K562 (cell line): ENCODE results near the gene VKORC1. TPM values are rescaled to one million over a fixed set of nuclear protein-coding genes. Genes with fewer than 3 reads are reported as not detected.

Experiments used
- ATAC-seq: fragments of 200-7000 bp; cut with Tn5 transposase; 3 replicates; pipeline ENCODE4 v1.9.1; 2020; ENCODE audit warnings: moderate library complexity
- BruUV-seq: library from RNA; stranded (reverse); fragments of 400-500 nt; replicated peaks from 2 replicates; lab custom pipeline; 2021; lab: Mats Ljungman, UMichigan
- CTCF ChIA-PET: fragments of 300-600 bp; formaldehyde crosslinking; extraction: SDS; loops from one replicate; lab custom pipeline; 2021; ENCODE audit warnings: low intra/inter-chr PET ratio; lab: Yijun Ruan, JAX
- POLR2A ChIA-PET: fragments of 300-600, 350-650 bp; sonication (Branson Sonifier 250); formaldehyde crosslinking; extraction: SDS; loops from one replicate; lab custom pipeline; 2021; ENCODE audit warnings: antibody characterized with exemption, inconsistent platforms; lab: Yijun Ruan, JAX
- DNase-seq, 4 experiments: peaks; one replicate each; pipeline versions ENCODE4 v3.0.0 to v3.0.0-alpha.2; 2011 to 2018; ENCODE audit warnings: low spot score in 3 of 4, mixed read lengths in 3 of 4; ENCODE audit errors: extremely low read depth in 1 of 4
- FAIRE-seq: peaks from 2 replicates; lab custom pipeline; 2011; peaks lifted over from hg19 to GRCh38; lab: Jason Lieb, UNC
- H2AFZ ChIP-seq: 2 replicates; pipeline ENCODE4 v1.6.0; 2011; ENCODE audit warnings: low read depth, low read length, control low read depth, inconsistent platforms
- H3K27ac ChIP-seq: fragments of 200-600 bp; 3 replicates; pipeline ENCODE4 v1.8.0; 2011; ENCODE audit warnings: low read depth, mild to moderate bottlenecking, control low read depth, inconsistent platforms, low read length, moderate library complexity, mixed read lengths; ENCODE audit errors: extremely low read depth
- H3K27me3 ChIP-seq, 2 experiments: fragments of 300-600 bp in 1 of 2; 2 replicates in 1 of 2; 3 replicates in 1 of 2; pipeline versions ENCODE4 v1.6.0 to v1.8.0; 2011; ENCODE audit warnings: inconsistent platforms in 2 of 2, low read length in 2 of 2, mild to moderate bottlenecking in 1 of 2, mixed read lengths in 1 of 2, moderate library complexity in 1 of 2; ENCODE audit not compliant: control insufficient read depth in 2 of 2, insufficient read depth in 2 of 2
- H3K36me3 ChIP-seq: fragments of 300-600 bp; 3 replicates; pipeline ENCODE4 v1.8.0; 2011; ENCODE audit warnings: mild to moderate bottlenecking, low read length, inconsistent platforms; ENCODE audit not compliant: control insufficient read depth, insufficient read depth
- H3K4me1 ChIP-seq, 2 experiments: fragments of 200-600 bp in 1 of 2; replicated peaks in 1 of 2; 2 replicates in 1 of 2; 3 replicates in 1 of 2; pipeline versions ENCODE4 v1.5.1 to v1.8.0; 2011; ENCODE audit warnings: inconsistent platforms in 2 of 2, low read length in 2 of 2, mild to moderate bottlenecking in 1 of 2, mixed read lengths in 1 of 2, moderate library complexity in 1 of 2; ENCODE audit not compliant: control insufficient read depth in 2 of 2, insufficient read depth in 2 of 2
- H3K4me2 ChIP-seq: 2 replicates; pipeline ENCODE4 v1.6.1; 2011; ENCODE audit warnings: low read length, control low read depth, inconsistent platforms, mixed read lengths; ENCODE audit not compliant: insufficient read depth
- H3K4me3 ChIP-seq: fragments of 200-600 bp; sonication (generic), shearing (Covaris generic); 2 replicates; pipeline ENCODE4 v1.5.1; 2016; ENCODE audit warnings: control low read depth, inconsistent platforms
- H3K79me2 ChIP-seq: fragments of 200-600 bp; 3 replicates; pipeline ENCODE4 v1.8.0; 2011; ENCODE audit warnings: low read length, inconsistent platforms; ENCODE audit not compliant: control insufficient read depth, insufficient read depth
- H3K9ac ChIP-seq, 2 experiments: 2 replicates each; pipeline versions ENCODE4 v1.6.0 to v1.6.1; 2011; ENCODE audit warnings: low read depth in 2 of 2, low read length in 2 of 2, control low read depth in 1 of 2, inconsistent platforms in 1 of 2, mild to moderate bottlenecking in 1 of 2, mixed read lengths in 1 of 2; ENCODE audit not compliant: insufficient read depth in 1 of 2
- H3K9me1 ChIP-seq: one replicate; pipeline ENCODE4 v1.6.0; 2011; ENCODE audit warnings: inconsistent platforms, mild to moderate bottlenecking, low read length, moderate library complexity; ENCODE audit not compliant: control insufficient read depth, insufficient read depth
- H3K9me3 ChIP-seq: replicated peaks from 2 replicates; pipeline ENCODE4 v1.5.1; 2011; ENCODE audit warnings: low read depth, low read length, inconsistent platforms; ENCODE audit not compliant: control insufficient read depth, insufficient read depth
- H4K20me1 ChIP-seq: replicated peaks from 2 replicates; pipeline ENCODE4 v1.6.1; 2011; ENCODE audit warnings: low read length, inconsistent platforms, mixed read lengths; ENCODE audit not compliant: control insufficient read depth, insufficient read depth
- NR2C1 ChIP-seq, 2 experiments: fragments of 450-650 bp; IDR thresholded peaks; 2 replicates each; pipeline ENCODE4 v1.6.1; 2017; ENCODE audit warnings: mild to moderate bottlenecking in 2 of 2, antibody characterized with exemption in 1 of 2, inconsistent platforms in 1 of 2, missing compliant biosample characterization in 1 of 2, missing genetic modification characterization in 1 of 2
- NR2C2 ChIP-seq, 2 experiments: fragments of 200-800 bp in 1 of 2; sonication (Bioruptor generic) in 1 of 2; sonication (generic) in 1 of 2; formaldehyde crosslinking in 1 of 2; IDR thresholded peaks; 2 replicates each; pipeline versions ENCODE4 v1.6.1 to v1.8.0; 2016 to 2022; ENCODE audit warnings: mild to moderate bottlenecking in 1 of 2, missing compliant biosample characterization in 1 of 2, missing genetic modification characterization in 1 of 2, missing genetic modification reagents in 1 of 2
- TCFL5 ChIP-seq: fragments of 250-450 bp; sonication (Bioruptor Pico); conservative IDR thresholded peaks from 2 replicates; pipeline ENCODE4 v1.6.1; 2021; ENCODE audit warnings: mild to moderate bottlenecking, moderate library complexity, matching md5 sums
- WGBS: fragments of 100-300 bp; shearing (Covaris generic); methylation state at CpG from one replicate; pipeline ENCODE4 v1.1.6; 2016; ENCODE audit warnings: low coverage, mixed read lengths; ENCODE audit not compliant: insufficient coverage; ENCODE audit errors: missing lambda C conversion rate; 5-methylcytosine and 5-hydroxymethylcytosine counted together
- in situ Hi-C: fragments of 300-500 bp; cut with MboI; formaldehyde crosslinking; loops from 4 replicates; pipeline ENCODE4 v1.15.0; 2018; ENCODE audit warnings: inconsistent platforms, mixed read lengths
- intact Hi-C: fragments of 100-400 bp; cut with micrococcal nuclease; formaldehyde crosslinking; loops from 2 replicates; pipeline ENCODE4 v1.14.2; 2022
- polyA plus RNA-seq, 8 experiments: library from polyadenylated mRNA; depleted of rRNA in 4 of 8; stranded (reverse) in 5 of 8; unstranded in 3 of 8; fragments of >200 nt; fragmentation: Nextera tagmentation in 2 of 8; fragmentation: Illumina TruSeq in 1 of 8; extraction: Ambion mirVana in 2 of 8; extraction: Trizol in 1 of 8; gene quantifications; 2 replicates each; pipeline versions ENCODE4 v1.2.1 to v1.2.3, GENCODE V29; 2011 to 2014; ENCODE audit warnings: inconsistent platforms in 1 of 8, missing spikeins in 1 of 8
- total RNA-seq, 7 experiments: library from RNA; depleted of rRNA in 6 of 7; stranded (reverse); fragments of >200 nt in 6 of 7; fragmentation: Illumina TruSeq in 2 of 7; extraction: Trizol in 2 of 7; gene quantifications; 2 replicates each; pipeline versions ENCODE4 v1.2.1 to v1.2.3, GENCODE V29; 2011 to 2021; ENCODE audit warnings: low replicate concordance in 1 of 7
- TF ChIP-seq, protein P1 (sequence below): fragments of 450-650 bp; formaldehyde crosslinking; IDR thresholded peaks from 2 replicates; pipeline ENCODE4 v1.4.0; 2022; ENCODE audit warnings: missing genetic modification characterization

VKORC1 gene
- total and polyA plus RNA-seq, 9 of the 15 experiments (the other 6 are each of a cell fraction or from before 2014, with no cell fraction given), result 30.0 to 119 (median 62.1) TPM

GRCh38 chr16:31133046-31133501 lies 38.5 kb upstream of the VKORC1 start:
- POLR2A ChIA-PET, result interaction anchor here (1.2 to 2.4 kb wide), 2 partner anchors 12 to 47 kb away, joined by 9 read pairs; partner anchors contain the start of gene FUS
- H2AFZ ChIP-seq, result no peak overlapping the region
- H3K27me3 ChIP-seq, result no peaks in the 10 kb centered on the region
- H3K9me3 ChIP-seq, result no peaks in the 10 kb centered on the region
- no peak overlapping the region for H3K4me2 ChIP-seq
- H3K9me1 ChIP-seq, result no peaks in the 10 kb centered on the region
- H3K9ac ChIP-seq, result peak overlapping the region in 1 of 2 experiments; percentile 61; a peak in 1 of 4 replicates
- ATAC-seq, result no peak
- FAIRE-seq, result no peak
- WGBS, result 81% methylated on average over 6 of the region's 6 CpGs
- DNase-seq, result no peak
- no peak overlapping the region for H3K27ac ChIP-seq
- BruUV-seq, result no TSS peak
- no peaks in the 10 kb centered on the region for H3K79me2 ChIP-seq
- H3K36me3 ChIP-seq, result peaks cover 37% of the 10 kb centered on the region; the same call in 2 of the 3 replicates
- TF ChIP-seq, protein P1, sequence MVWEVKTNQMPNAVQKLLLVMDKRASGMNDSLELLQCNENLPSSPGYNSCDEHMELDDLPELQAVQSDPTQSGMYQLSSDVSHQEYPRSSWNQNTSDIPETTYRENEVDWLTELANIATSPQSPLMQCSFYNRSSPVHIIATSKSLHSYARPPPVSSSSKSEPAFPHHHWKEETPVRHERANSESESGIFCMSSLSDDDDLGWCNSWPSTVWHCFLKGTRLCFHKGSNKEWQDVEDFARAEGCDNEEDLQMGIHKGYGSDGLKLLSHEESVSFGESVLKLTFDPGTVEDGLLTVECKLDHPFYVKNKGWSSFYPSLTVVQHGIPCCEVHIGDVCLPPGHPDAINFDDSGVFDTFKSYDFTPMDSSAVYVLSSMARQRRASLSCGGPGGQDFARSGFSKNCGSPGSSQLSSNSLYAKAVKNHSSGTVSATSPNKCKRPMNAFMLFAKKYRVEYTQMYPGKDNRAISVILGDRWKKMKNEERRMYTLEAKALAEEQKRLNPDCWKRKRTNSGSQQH, result no peak
- peak; percentile 89 for TF ChIP-seq NR2C1 (IDR thresholded peaks at IDR 0.05)
- TF ChIP-seq NR2C1 (tag; IDR thresholded peaks at IDR 0.05), result peak; percentile 89
- no peak for TF ChIP-seq TCFL5
- 0 out of 2 replicates have a peak, but pooled peaks have one; percentile 55 for TF ChIP-seq NR2C2 (CRISPR knock-in tag; IDR thresholded peaks at IDR 0.05)
- TF ChIP-seq NR2C2 (tag; IDR thresholded peaks at IDR 0.05), result peak; percentile 74
- TF ChIP-seq, all 486 proteins: peak for 2
- intact Hi-C loops (no loop called here), in situ Hi-C loops (no loop called here)
- H3K4me3 ChIP-seq, result no peak overlapping the region
- no peaks in the 10 kb centered on the region for H4K20me1 ChIP-seq
- peaks cover 44 to 86% of the 10 kb centered on the region in 2 experiments for H3K4me1 ChIP-seq
- CTCF ChIA-PET, result no interaction called here
